Activated naive CD8-positive, alpha-beta T cell treated with anti-CD3 and anti-CD28 coated beads, Interleukin-2, amount 50 U/mL, for 24 hours (primary cell): ENCODE data around the gene IFNA4.
"Not testable (repeated sequence)": the region's sequence is repeated elsewhere in the genome, so short reads cannot be mapped to it uniquely, and the experiment has no call there.

Experiments used
- ATAC-seq: fragments of 150-1000 bp; cut with Tn5 transposase; one replicate; pipeline ENCODE4 v1.10.0; 2021
- DNase-seq: peaks from one replicate; pipeline ENCODE4 v3.0.0; 2021
- H3K27ac Mint-ChIP-seq: one replicate; pipeline ENCODE4 v1.8.0; 2021; ENCODE audit warnings: mild to moderate bottlenecking, mixed read lengths
- H3K27me3 Mint-ChIP-seq: one replicate; pipeline ENCODE4 v1.8.0; 2021; ENCODE audit warnings: mixed read lengths
- H3K36me3 Mint-ChIP-seq: one replicate; pipeline ENCODE4 v1.8.0; 2021; ENCODE audit warnings: low read depth, mixed read lengths
- H3K4me1 Mint-ChIP-seq: one replicate; pipeline ENCODE4 v1.8.0; 2021; ENCODE audit warnings: mixed read lengths
- H3K4me3 Mint-ChIP-seq: one replicate; pipeline ENCODE4 v1.8.0; 2021; ENCODE audit warnings: mild to moderate bottlenecking, moderate library complexity, mixed read lengths
- H3K9me3 Mint-ChIP-seq: one replicate; pipeline ENCODE4 v1.8.0; 2021; ENCODE audit warnings: mixed read lengths

The IFNA4 gene

GRCh38 chr9:21194867-21195776 is 7.7 kb upstream of the IFNA4 start:
- H3K4me3 Mint-ChIP-seq, result peak overlapping the region; percentile 39
- H3K36me3 Mint-ChIP-seq, H3K4me1 Mint-ChIP-seq, H3K27ac Mint-ChIP-seq, H3K27me3 Mint-ChIP-seq, H3K9me3 Mint-ChIP-seq: not testable (repeated sequence)
- peak; percentile 24 for DNase-seq
- peak; percentile 76 for ATAC-seq

DNA sequence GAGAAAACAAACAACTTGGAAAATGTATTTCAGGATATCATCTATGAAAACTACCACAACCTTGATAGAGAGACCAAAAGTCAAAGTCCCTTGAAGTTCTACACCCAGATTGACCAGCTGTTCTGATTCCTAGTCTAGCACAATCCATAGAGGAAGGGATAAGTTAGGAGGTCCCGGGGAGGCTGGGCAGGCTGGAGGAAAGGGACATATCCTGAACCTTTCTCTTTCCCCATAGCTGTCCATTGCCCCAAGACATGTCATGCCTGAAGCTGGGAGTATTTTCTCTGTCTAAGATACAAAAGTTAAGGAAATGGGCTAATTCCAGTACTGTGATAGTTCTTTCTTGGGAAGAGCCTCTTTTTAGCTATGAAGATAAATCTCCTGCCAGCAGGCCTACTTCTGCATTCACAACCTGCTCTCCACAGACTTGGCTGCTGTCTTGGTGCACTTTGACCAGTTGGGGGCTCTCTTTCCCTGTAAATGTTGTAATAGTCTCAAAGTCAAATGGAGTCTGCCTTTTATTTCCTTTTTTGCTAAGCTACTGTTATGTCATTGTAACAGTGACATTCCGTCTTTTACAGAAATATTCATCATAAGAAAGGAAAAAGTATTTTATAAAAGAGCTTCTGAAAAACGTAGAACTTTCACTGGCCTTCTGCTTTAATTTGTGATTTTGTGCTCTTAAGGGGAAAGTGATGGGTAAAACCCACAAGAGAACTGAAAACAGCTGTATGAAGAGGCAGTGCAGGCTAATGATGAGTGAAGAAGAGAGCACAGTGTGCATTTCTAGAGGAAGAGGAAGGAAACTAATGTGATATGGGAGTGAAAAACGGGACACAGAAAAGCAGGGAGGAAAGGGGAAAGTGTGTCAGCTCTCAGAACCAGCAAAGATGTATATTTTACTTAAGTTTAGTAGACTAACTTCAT is 4.3 kb downstream of the IFNA4 start:
- H3K4me1 Mint-ChIP-seq, H3K27me3 Mint-ChIP-seq, H3K27ac Mint-ChIP-seq, H3K9me3 Mint-ChIP-seq, H3K4me3 Mint-ChIP-seq, H3K36me3 Mint-ChIP-seq: not testable (repeated sequence)
- DNase-seq, result peak; percentile 8
- peak; percentile 66 for ATAC-seq

GRCh38 chr9:21174671-21175070 is 12.7 kb downstream of the IFNA4 start:
- H3K4me3 Mint-ChIP-seq, result no peak overlapping the region
- H3K27ac Mint-ChIP-seq, result no peak overlapping the region
- H3K9me3 Mint-ChIP-seq, result no peaks in the 10 kb centered on the region
- H3K27me3 Mint-ChIP-seq, result peaks cover 2% of the 10 kb centered on the region
- no peaks in the 10 kb centered on the region for H3K4me1 Mint-ChIP-seq
- no peak for ATAC-seq
- no peak for DNase-seq
- no peaks in the 10 kb centered on the region for H3K36me3 Mint-ChIP-seq

- Mint-ChIP-seq H3K27ac (no peak overlapping the region), H3K9me3 (no peaks in the 10 kb centered on the region), H3K36me3 (no peaks in the 10 kb centered on the region), H3K4me1 (no peaks in the 10 kb centered on the region), H3K4me3 (no peak overlapping the region), H3K27me3 (peaks cover under 1% of the 10 kb centered on the region)
- DNase-seq, result no peak
- ATAC-seq, result no peak
Observed at GRCh38 chr9:21172156-21172555, 15.2 kb downstream of the IFNA4 start.

DNA sequence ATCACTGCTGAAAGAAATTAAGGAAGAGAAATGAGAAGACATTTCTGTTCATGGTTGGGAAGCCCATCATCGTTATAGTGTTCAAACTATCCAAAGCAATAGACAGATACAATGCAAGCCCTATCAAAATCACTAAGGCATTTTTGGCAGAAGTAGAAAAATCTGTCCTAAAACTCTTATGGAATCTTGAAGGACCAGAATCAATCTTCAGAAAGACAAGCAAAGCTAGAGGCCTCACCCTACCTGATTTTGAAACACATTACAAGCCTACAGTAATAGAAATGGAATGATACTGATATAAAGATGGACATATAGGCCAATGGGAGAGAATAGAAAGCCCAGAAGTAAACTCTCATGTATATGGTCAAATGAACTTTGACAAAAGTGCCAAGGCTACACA is 16.0 kb downstream of the IFNA4 start:
- no peak for DNase-seq
- H3K27me3 Mint-ChIP-seq, result no peaks in the 10 kb centered on the region
- no peak overlapping the region for H3K4me3 Mint-ChIP-seq
- no peak overlapping the region for H3K27ac Mint-ChIP-seq
- H3K36me3 Mint-ChIP-seq, result no peaks in the 10 kb centered on the region
- H3K9me3 Mint-ChIP-seq, result no peaks in the 10 kb centered on the region
- ATAC-seq, result no peak
- no peaks in the 10 kb centered on the region for H3K4me1 Mint-ChIP-seq

DNA sequence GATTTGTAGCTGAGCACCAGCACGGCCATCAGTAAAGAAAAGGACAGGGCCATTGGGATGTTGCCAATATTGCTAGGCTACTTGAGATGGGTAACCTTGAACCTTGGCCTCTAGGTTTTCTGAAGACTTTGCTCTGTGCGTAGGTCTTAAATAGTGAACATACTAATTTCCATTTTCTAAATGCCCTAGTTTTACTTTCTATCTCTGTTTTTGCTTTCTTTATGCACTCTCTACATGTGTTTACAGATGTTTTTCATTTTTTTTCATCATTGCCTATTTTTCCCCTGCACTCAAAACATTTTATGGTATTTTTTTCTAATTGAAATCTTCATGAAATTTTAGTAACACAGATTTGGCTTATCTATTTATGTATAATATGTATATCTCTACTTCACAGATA is 20.8 kb downstream of the IFNA4 start, which contains the start of gene IFNA21:
Gene IFNA21, minus strand, starts transcription at position 101 of the 400 bp plus-strand sequence. Its CDS starts 48 bp downstream, at position 53.
- not testable (repeated sequence) for H3K27me3 Mint-ChIP-seq, H3K4me3 Mint-ChIP-seq, ATAC-seq, H3K9me3 Mint-ChIP-seq, H3K36me3 Mint-ChIP-seq, H3K27ac Mint-ChIP-seq, H3K4me1 Mint-ChIP-seq, DNase-seq

DNA sequence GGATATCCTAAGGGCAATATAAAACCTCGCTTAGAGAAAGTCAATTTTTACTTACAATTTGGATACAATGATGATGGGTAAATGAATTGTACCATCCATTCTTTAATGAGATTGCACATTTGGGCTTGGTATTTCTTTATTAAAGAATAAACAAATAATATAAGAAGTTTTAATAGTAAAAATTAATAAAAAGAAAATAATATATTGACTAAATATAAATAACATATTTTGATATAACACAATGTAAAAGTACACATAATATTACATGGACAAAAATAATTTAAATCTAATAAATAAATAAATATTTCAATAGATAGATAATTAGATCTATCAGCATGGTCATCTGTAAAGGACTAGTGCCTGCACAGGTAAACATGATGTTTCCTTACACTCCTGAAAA is 21.9 kb downstream of the IFNA4 start:
- H3K27ac Mint-ChIP-seq, result no peak overlapping the region
- H3K4me3 Mint-ChIP-seq, result no peak overlapping the region
- H3K4me1 Mint-ChIP-seq, result peaks cover 16% of the 10 kb centered on the region
- H3K27me3 Mint-ChIP-seq, result no peaks in the 10 kb centered on the region
- H3K9me3 Mint-ChIP-seq, result no peaks in the 10 kb centered on the region
- H3K36me3 Mint-ChIP-seq, result no peaks in the 10 kb centered on the region
- ATAC-seq, result no peak
- DNase-seq, result no peak

- ATAC-seq, result peak; percentile 78
- Mint-ChIP-seq H3K4me3 (no peak overlapping the region), H3K9me3 (peaks cover 8% of the 10 kb centered on the region), H3K27me3 (no peaks in the 10 kb centered on the region), H3K36me3 (no peaks in the 10 kb centered on the region), H3K27ac (no peak overlapping the region), H3K4me1 (peaks cover 28% of the 10 kb centered on the region)
- peak; percentile 11 for DNase-seq
Observed at GRCh38 chr9:21160178-21160577, 27.2 kb downstream of the IFNA4 start.

GRCh38 chr9:21155501-21155900 is 31.9 kb downstream of the IFNA4 start:
- H3K27me3 Mint-ChIP-seq, result no peaks in the 10 kb centered on the region
- H3K36me3 Mint-ChIP-seq, result no peaks in the 10 kb centered on the region
- H3K27ac Mint-ChIP-seq, result no peak overlapping the region
- H3K4me1 Mint-ChIP-seq, result peaks cover 18% of the 10 kb centered on the region
- peaks cover 8% of the 10 kb centered on the region for H3K9me3 Mint-ChIP-seq
- no peak overlapping the region for H3K4me3 Mint-ChIP-seq
- DNase-seq, result no peak
- ATAC-seq, result no peak

DNA sequence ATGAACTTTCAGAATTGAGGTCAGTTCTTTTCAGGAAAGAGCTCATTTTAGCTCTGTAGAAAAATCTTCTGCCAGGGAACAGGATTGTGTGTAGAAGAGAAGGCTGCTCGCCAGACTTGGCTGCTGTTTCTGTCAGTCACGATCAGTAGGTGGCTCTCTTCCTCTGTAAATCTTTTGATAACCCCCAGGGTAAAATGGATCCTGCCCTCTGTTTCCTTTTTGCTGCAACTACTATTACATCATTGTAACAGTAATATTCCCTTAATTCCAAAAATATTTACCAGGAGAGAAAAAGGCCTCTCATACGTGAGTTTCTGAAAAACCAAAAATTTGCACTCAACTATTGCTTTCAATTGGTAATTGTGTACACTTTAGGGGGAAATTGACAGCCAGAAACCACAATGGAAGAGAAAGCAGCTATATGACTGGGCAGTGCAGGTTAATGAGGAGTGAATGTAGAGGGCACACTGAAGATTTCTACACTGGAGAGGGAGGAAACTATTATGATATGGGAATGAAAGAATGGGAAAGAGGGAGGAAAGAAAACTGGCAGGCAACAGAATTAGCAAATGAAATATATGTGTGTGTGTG is 33.3 kb downstream of the IFNA4 start:
- peaks cover 5% of the 10 kb centered on the region for H3K27me3 Mint-ChIP-seq
- no peaks in the 10 kb centered on the region for H3K36me3 Mint-ChIP-seq
- H3K27ac Mint-ChIP-seq, result no peak overlapping the region
- no peak for ATAC-seq
- no peak overlapping the region for H3K4me3 Mint-ChIP-seq
- DNase-seq, result no peak
- peaks cover 9% of the 10 kb centered on the region for H3K9me3 Mint-ChIP-seq
- peaks cover 7% of the 10 kb centered on the region for H3K4me1 Mint-ChIP-seq

DNA sequence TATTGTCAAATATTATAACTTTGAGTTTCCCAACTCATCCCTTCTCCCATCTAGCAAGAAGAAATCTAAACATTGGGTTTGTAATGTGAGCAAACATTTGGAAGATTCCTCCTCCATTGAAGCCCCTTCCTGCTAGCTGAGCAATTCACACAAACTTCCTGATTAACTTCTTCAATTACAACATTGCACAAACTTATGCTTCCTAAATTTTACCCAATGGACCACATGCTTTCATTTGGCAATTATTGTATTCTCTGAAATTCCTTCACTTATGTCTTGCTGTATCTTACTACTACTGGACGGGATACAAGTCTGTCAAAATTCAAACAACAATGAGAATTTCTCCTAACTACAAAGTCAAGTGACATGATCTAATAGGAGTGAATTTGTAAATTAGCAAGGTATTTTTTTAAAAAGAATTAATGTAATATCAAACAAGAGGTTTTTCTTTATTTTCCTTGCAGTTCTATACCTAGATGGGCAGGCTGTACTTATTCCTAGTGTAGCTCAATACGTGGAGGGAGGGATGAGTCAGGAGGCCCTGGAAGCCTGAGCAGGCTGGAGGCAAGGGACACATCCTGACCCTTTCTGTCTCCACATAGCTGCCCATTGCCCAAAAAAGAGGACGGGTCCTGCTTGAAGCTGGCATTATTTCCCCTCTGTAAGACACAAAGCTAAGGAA is 33.9 kb downstream of the IFNA4 start:
- no peaks in the 10 kb centered on the region for H3K36me3 Mint-ChIP-seq
- no peak overlapping the region for H3K27ac Mint-ChIP-seq
- H3K4me3 Mint-ChIP-seq, result no peak overlapping the region
- H3K27me3 Mint-ChIP-seq, result peaks cover 5% of the 10 kb centered on the region
- DNase-seq (no peak), ATAC-seq (no peak)
- H3K9me3 Mint-ChIP-seq, result peaks cover 14% of the 10 kb centered on the region
- H3K4me1 Mint-ChIP-seq, result peaks cover 6% of the 10 kb centered on the region

DNA sequence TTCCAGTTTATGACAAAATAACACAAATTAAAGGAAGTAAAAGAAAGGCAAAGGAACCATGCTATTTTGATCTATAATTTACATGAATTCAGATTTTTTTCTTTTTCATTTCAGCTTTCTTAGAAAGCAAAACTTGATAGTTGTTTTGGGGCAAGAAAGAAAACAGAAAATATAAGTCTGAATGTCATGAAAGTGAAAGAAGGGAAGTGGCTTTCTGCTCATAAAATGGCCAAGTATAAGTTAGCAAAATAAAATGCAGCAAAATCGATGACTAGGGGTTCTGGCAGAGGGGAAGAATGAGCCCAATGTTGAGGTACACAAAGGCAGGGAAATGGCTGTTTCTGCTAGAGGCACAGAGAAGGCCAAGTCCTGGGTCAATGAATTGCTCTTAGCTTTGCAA is 42.8 kb downstream of the IFNA4 start:
- ATAC-seq, result no peak
- H3K27me3 Mint-ChIP-seq, result no peaks in the 10 kb centered on the region
- no peaks in the 10 kb centered on the region for H3K36me3 Mint-ChIP-seq
- H3K9me3 Mint-ChIP-seq, result peaks cover 21% of the 10 kb centered on the region
- peaks cover 11% of the 10 kb centered on the region for H3K4me1 Mint-ChIP-seq
- DNase-seq, result no peak
- H3K4me3 Mint-ChIP-seq, result no peak overlapping the region
- no peak overlapping the region for H3K27ac Mint-ChIP-seq

GRCh38 chr9:21141427-21141882 is 45.9 kb downstream of the IFNA4 start, which contains the start of gene IFNW1:
Gene IFNW1, minus strand, starts transcription at chr9:21141832. Its CDS starts 262 bp downstream, at chr9:21141570.
- H3K36me3 Mint-ChIP-seq, result no peaks in the 10 kb centered on the region
- DNase-seq, result no peak
- H3K9me3 Mint-ChIP-seq, result no peaks in the 10 kb centered on the region
- H3K4me3 Mint-ChIP-seq, result no peak within 1 kb of the TSS
- H3K27ac Mint-ChIP-seq, result no peak within 1 kb of the TSS
- H3K4me1 Mint-ChIP-seq, result peaks cover 11% of the 10 kb centered on the region
- no peaks in the 10 kb centered on the region for H3K27me3 Mint-ChIP-seq
- no peak for ATAC-seq

DNA sequence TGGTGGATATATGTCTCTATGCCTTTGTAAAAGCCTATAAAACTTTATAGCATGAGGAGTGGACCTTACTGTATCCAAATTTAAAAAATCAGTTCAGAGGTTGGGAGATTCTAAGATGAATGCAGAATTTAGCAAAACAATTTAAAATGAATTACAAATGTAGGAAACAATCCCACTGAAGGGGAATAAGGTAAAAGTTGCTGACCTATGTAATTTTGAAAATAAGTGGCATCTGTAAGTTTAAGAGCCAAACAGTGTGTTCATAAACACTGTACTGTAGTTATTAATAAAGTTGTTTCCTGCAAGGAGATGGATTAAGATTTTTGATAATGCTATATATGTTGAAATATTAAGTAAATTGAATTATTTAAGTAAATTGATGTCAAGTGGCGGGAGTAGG is 50.4 kb downstream of the IFNA4 start:
- Mint-ChIP-seq H3K4me1 (no peaks in the 10 kb centered on the region), H3K9me3 (no peaks in the 10 kb centered on the region), H3K4me3 (no peak overlapping the region), H3K27ac (no peak overlapping the region), H3K36me3 (no peaks in the 10 kb centered on the region), H3K27me3 (no peaks in the 10 kb centered on the region)
- DNase-seq (no peak), ATAC-seq (no peak)
